ENCODE results near the gene JARID2. TPM values are rescaled to one million over a fixed set of nuclear protein-coding genes. Genes with fewer than 3 reads are reported as not detected.

JARID2 gene
- polyA plus RNA-seq, 1 experiment, result 6.1 TPM

DNA sequence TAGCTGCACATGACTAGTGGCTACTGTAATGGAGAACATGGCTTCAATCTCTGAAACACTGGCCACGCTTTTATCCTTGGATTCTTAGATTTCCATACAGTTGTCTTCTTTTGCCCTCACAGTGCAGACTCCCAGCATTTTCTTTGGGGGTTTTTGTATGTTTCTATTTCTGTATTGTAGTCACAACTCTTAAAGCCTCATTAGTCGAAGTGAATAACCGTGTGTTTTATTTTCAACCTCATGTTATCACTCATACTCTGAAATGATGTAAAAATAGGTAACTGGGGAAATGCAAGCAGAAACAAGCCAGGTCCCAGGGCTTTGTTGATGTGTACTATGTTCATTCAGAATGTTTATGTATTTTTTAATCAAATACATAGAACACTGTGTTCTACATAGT, 162.9 kb downstream of the JARID2 start:
- H3K4me3 ChIP-seq (ENCODE audit: low read depth, low read length), result no peak overlapping the region
- H3K36me3 ChIP-seq (ENCODE audit: control insufficient read depth, insufficient read depth, low read length), result no peaks in the 10 kb centered on the region
- H3K27me3 ChIP-seq (ENCODE audit: control insufficient read depth, insufficient read depth, low read length), result no peaks in the 10 kb centered on the region
- no peak for TF ChIP-seq CTCF (IDR thresholded peaks at IDR 0.05; ENCODE audit: insufficient read depth, low read depth, low read length)
- DNase-seq (ENCODE audit: low read depth), result no peak
- CTCF ChIA-PET, result no interaction called here
- POLR2A ChIA-PET, result no interaction called here

DNA sequence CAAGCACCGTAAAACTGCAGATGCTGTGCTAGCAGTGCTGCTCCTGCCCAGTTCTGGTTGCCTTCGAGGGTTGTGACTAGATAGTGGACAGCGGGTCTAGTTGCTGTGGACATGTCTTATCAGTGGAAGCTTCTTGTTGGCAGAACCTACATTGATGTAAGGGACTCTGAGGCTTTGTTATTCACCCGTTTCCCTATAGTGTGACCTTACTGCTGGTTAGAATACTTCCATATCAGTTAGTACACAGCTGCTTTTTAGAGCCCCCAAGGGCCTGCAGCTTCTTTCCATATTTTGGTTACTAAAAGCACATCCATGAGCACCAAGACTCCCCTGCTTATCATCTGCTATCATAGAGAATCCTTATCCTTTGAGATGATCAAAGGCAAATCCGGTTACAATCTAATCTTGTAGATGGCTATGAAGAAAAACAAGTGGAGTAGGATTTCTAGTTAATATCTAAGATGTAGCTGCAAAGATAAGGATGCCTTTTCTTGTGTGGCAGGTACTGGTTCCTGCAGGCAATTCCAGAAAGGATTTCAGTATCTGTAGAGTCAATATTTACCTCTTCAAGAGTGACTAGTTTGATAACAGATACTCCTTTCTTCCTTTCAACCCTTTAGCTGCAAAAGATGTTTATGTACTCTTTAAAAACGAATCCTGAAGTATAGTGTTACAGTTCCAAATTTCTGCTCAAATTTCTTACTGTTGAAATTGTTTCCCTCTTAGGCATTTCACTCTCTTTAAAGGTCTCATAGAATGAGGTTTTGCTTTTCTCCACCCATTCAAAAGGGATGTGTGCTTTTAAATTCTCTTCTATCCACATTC, 163.6 kb downstream of the JARID2 start:
- no peak for TF ChIP-seq CTCF (IDR thresholded peaks at IDR 0.05; ENCODE audit: insufficient read depth, low read depth, low read length)
- ChIA-PET POLR2A (no interaction called here), CTCF (no interaction called here)
- H3K4me3 ChIP-seq (ENCODE audit: low read depth, low read length), result no peak overlapping the region
- H3K36me3 ChIP-seq (ENCODE audit: control insufficient read depth, insufficient read depth, low read length), result no peaks in the 10 kb centered on the region
- no peak for DNase-seq (ENCODE audit: low read depth)
- H3K27me3 ChIP-seq (ENCODE audit: control insufficient read depth, insufficient read depth, low read length), result no peaks in the 10 kb centered on the region

GRCh38 chr6:15410126-15410391, 164.2 kb downstream of the JARID2 start:
- ChIA-PET CTCF (no interaction called here), POLR2A (no interaction called here)
- H3K27me3 ChIP-seq (ENCODE audit: control insufficient read depth, insufficient read depth, low read length), result no peaks in the 10 kb centered on the region
- H3K4me3 ChIP-seq (ENCODE audit: low read depth, low read length), result no peak overlapping the region
- no peak for DNase-seq (ENCODE audit: low read depth)
- TF ChIP-seq CTCF (IDR thresholded peaks at IDR 0.05; ENCODE audit: insufficient read depth, low read depth, low read length), result no peak
- H3K36me3 ChIP-seq (ENCODE audit: control insufficient read depth, insufficient read depth, low read length), result no peaks in the 10 kb centered on the region

GRCh38 chr6:15410752-15411151, 164.9 kb downstream of the JARID2 start:
- Histone ChIP-seq H3K36me3 (ENCODE audit: control insufficient read depth, insufficient read depth, low read length) (no peaks in the 10 kb centered on the region), H3K4me3 (ENCODE audit: low read depth, low read length) (no peak overlapping the region), H3K27me3 (ENCODE audit: control insufficient read depth, insufficient read depth, low read length) (no peaks in the 10 kb centered on the region)
- CTCF ChIA-PET, result no interaction called here
- DNase-seq (ENCODE audit: low read depth), result no peak
- POLR2A ChIA-PET, result no interaction called here
- no peak for TF ChIP-seq CTCF (IDR thresholded peaks at IDR 0.05; ENCODE audit: insufficient read depth, low read depth, low read length)

- Histone ChIP-seq H3K36me3 (ENCODE audit: control insufficient read depth, insufficient read depth, low read length) (no peaks in the 10 kb centered on the region), H3K4me3 (ENCODE audit: low read depth, low read length) (no peak overlapping the region), H3K27me3 (ENCODE audit: control insufficient read depth, insufficient read depth, low read length) (no peaks in the 10 kb centered on the region)
- ChIA-PET POLR2A (no interaction called here), CTCF (interaction anchor here (2.7 kb wide), 1 partner anchor 30 kb away, joined by 9 read pairs; no protein-coding TSS in a partner anchor)
- DNase-seq (ENCODE audit: low read depth), result no peak
- no peak for TF ChIP-seq CTCF (IDR thresholded peaks at IDR 0.05; ENCODE audit: insufficient read depth, low read depth, low read length)
Observed at GRCh38 chr6:15411766-15412165, 165.9 kb downstream of the JARID2 start.
